Stimulated activated naive CD8-positive, alpha-beta T cell treated with anti-CD3 and anti-CD28 coated beads, Interleukin-15, Interleukin-2, amounts not matched to agents 100 ng/mL and 50 ng/mL, for 24 hours (primary cell): Measurements from ENCODE around the gene COL8A2.

Experiments
- H3K27ac Mint-ChIP-seq: one replicate; pipeline ENCODE4 v1.8.0; 2021; ENCODE audit warnings: mild to moderate bottlenecking, mixed read lengths
- H3K27me3 Mint-ChIP-seq: one replicate; pipeline ENCODE4 v1.8.0; 2021; ENCODE audit warnings: mixed read lengths
- H3K36me3 Mint-ChIP-seq: one replicate; pipeline ENCODE4 v1.8.0; 2021; ENCODE audit warnings: low read depth, mixed read lengths
- H3K4me1 Mint-ChIP-seq: one replicate; pipeline ENCODE4 v1.8.0; 2021; ENCODE audit warnings: low read depth, mixed read lengths
- H3K4me3 Mint-ChIP-seq: one replicate; pipeline ENCODE4 v1.8.0; 2021; ENCODE audit warnings: mild to moderate bottlenecking, mixed read lengths
- H3K9me3 Mint-ChIP-seq: one replicate; pipeline ENCODE4 v1.8.0; 2021; ENCODE audit warnings: mixed read lengths

The COL8A2 gene

GRCh38 chr1:36097693-36098585, 27.1 kb downstream of the COL8A2 start:
- H3K4me1 Mint-ChIP-seq: no peaks in the 10 kb centered on the region
- peaks cover 14% of the 10 kb centered on the region for H3K36me3 Mint-ChIP-seq
- H3K9me3 Mint-ChIP-seq: no peaks in the 10 kb centered on the region
- H3K27me3 Mint-ChIP-seq: no peaks in the 10 kb centered on the region
- H3K27ac Mint-ChIP-seq: no peak overlapping the region
- no peak overlapping the region for H3K4me3 Mint-ChIP-seq

GRCh38 chr1:36096500-36097432, 28.3 kb downstream of the COL8A2 start:
- Mint-ChIP-seq H3K36me3 (peaks cover 23% of the 10 kb centered on the region), H3K27ac (no peak overlapping the region), H3K27me3 (no peaks in the 10 kb centered on the region), H3K9me3 (no peaks in the 10 kb centered on the region), H3K4me1 (peaks cover 7% of the 10 kb centered on the region), H3K4me3 (no peak overlapping the region)

GRCh38 chr1:36095760-36096405, 29.1 kb downstream of the COL8A2 start:
- Mint-ChIP-seq H3K27me3 (no peaks in the 10 kb centered on the region), H3K27ac (no peak overlapping the region)

GRCh38 chr1:36094621-36095061, 30.4 kb downstream of the COL8A2 start:
- H3K4me3 Mint-ChIP-seq: no peak overlapping the region
- no peaks in the 10 kb centered on the region for H3K27me3 Mint-ChIP-seq
- no peak overlapping the region for H3K27ac Mint-ChIP-seq
- peaks cover 28% of the 10 kb centered on the region for H3K36me3 Mint-ChIP-seq
- no peaks in the 10 kb centered on the region for H3K9me3 Mint-ChIP-seq
- H3K4me1 Mint-ChIP-seq: peaks cover 18% of the 10 kb centered on the region

More at GRCh38 chr1:36095760-36096405, 29.1 kb downstream of the COL8A2 start:
- Mint-ChIP-seq H3K4me3 (no peak overlapping the region), H3K9me3 (no peaks in the 10 kb centered on the region), H3K4me1 (peaks cover 12% of the 10 kb centered on the region), H3K36me3 (peaks cover 27% of the 10 kb centered on the region)

GRCh38 chr1:36093929-36094328, 31.1 kb downstream of the COL8A2 start:
- no peaks in the 10 kb centered on the region for H3K27me3 Mint-ChIP-seq

GRCh38 chr1:36093226-36093625, 31.8 kb downstream of the COL8A2 start:
- Mint-ChIP-seq H3K27me3 (no peaks in the 10 kb centered on the region), H3K4me1 (peaks cover 23% of the 10 kb centered on the region), H3K9me3 (no peaks in the 10 kb centered on the region), H3K36me3 (peaks cover 32% of the 10 kb centered on the region), H3K27ac (no peak overlapping the region), H3K4me3 (no peak overlapping the region)

More at GRCh38 chr1:36093929-36094328, 31.1 kb downstream of the COL8A2 start:
- Mint-ChIP-seq H3K4me3 (no peak overlapping the region), H3K36me3 (peaks cover 32% of the 10 kb centered on the region), H3K27ac (no peak overlapping the region), H3K9me3 (no peaks in the 10 kb centered on the region), H3K4me1 (peaks cover 23% of the 10 kb centered on the region)

- Mint-ChIP-seq H3K4me1 (peaks cover 23% of the 10 kb centered on the region), H3K27me3 (no peaks in the 10 kb centered on the region), H3K4me3 (no peak overlapping the region), H3K36me3 (peaks cover 32% of the 10 kb centered on the region), H3K9me3 (no peaks in the 10 kb centered on the region), H3K27ac (no peak overlapping the region)
Measured at GRCh38 chr1:36092798-36093185, 32.2 kb downstream of the COL8A2 start.

- peaks cover 32% of the 10 kb centered on the region for H3K36me3 Mint-ChIP-seq
- no peak overlapping the region for H3K27ac Mint-ChIP-seq
- H3K9me3 Mint-ChIP-seq: no peaks in the 10 kb centered on the region
- peaks cover 23% of the 10 kb centered on the region for H3K4me1 Mint-ChIP-seq
- H3K4me3 Mint-ChIP-seq: no peak overlapping the region
- no peaks in the 10 kb centered on the region for H3K27me3 Mint-ChIP-seq
Measured at GRCh38 chr1:36092166-36092797, 32.7 kb downstream of the COL8A2 start.

GRCh38 chr1:36091698-36092097, 33.3 kb downstream of the COL8A2 start:
- Mint-ChIP-seq H3K27me3 (no peaks in the 10 kb centered on the region), H3K27ac (no peak overlapping the region), H3K9me3 (no peaks in the 10 kb centered on the region), H3K4me3 (no peak overlapping the region), H3K36me3 (peaks cover 32% of the 10 kb centered on the region), H3K4me1 (peaks cover 23% of the 10 kb centered on the region)

- Mint-ChIP-seq H3K4me3 (no peak overlapping the region), H3K27me3 (no peaks in the 10 kb centered on the region), H3K4me1 (peaks cover 23% of the 10 kb centered on the region), H3K27ac (no peak overlapping the region), H3K36me3 (peaks cover 32% of the 10 kb centered on the region), H3K9me3 (no peaks in the 10 kb centered on the region)
Measured at GRCh38 chr1:36091141-36091540, 33.9 kb downstream of the COL8A2 start.

- peak overlapping the region; percentile 90 for H3K27ac Mint-ChIP-seq
- H3K36me3 Mint-ChIP-seq: peaks cover 28% of the 10 kb centered on the region
- no peaks in the 10 kb centered on the region for H3K9me3 Mint-ChIP-seq
- peaks cover 7% of the 10 kb centered on the region for H3K27me3 Mint-ChIP-seq
- H3K4me1 Mint-ChIP-seq: peaks cover 23% of the 10 kb centered on the region
- peak overlapping the region; percentile 94 for H3K4me3 Mint-ChIP-seq
Measured at GRCh38 chr1:36089393-36090121, 35.5 kb downstream of the COL8A2 start.

GRCh38 chr1:36088577-36089392, 36.2 kb downstream of the COL8A2 start, which contains the start of gene ADPRS:
ADPRS (plus strand) TSS chr1:36088892; CDS start chr1:36088905, 13 bp downstream.
- peak within 1 kb of the TSS; percentile 90 for H3K27ac Mint-ChIP-seq
- peak within 1 kb of the TSS; percentile 94 for H3K4me3 Mint-ChIP-seq
- peaks cover 9% of the 10 kb centered on the region for H3K27me3 Mint-ChIP-seq
- H3K36me3 Mint-ChIP-seq: peaks cover 23% of the 10 kb centered on the region
- H3K4me1 Mint-ChIP-seq: peaks cover 23% of the 10 kb centered on the region
- H3K9me3 Mint-ChIP-seq: no peaks in the 10 kb centered on the region

GRCh38 chr1:36088265-36088576, 36.8 kb downstream of the COL8A2 start:
- no peak overlapping the region for H3K27ac Mint-ChIP-seq
- H3K4me1 Mint-ChIP-seq: peaks cover 23% of the 10 kb centered on the region
- H3K9me3 Mint-ChIP-seq: no peaks in the 10 kb centered on the region

More at GRCh38 chr1:36088265-36088576, 36.8 kb downstream of the COL8A2 start:
- Mint-ChIP-seq H3K4me3 (peak overlapping the region; percentile 94), H3K27me3 (peaks cover 13% of the 10 kb centered on the region), H3K36me3 (peaks cover 19% of the 10 kb centered on the region)
